Heart left ventricle (tissue), 16 donors: ENCODE results near the gene RNF144B. TPM values are rescaled to one million over a fixed set of nuclear protein-coding genes. Genes with fewer than 3 reads are reported as not detected.

Experiments used
- ATAC-seq, 4 donors: fragments of 200-7000 bp; cut with Tn5 transposase; one replicate each; pipeline ENCODE4 v1.9.1; 2020 to 2022; ENCODE audit warnings: moderate library complexity in 4 of 4, mild to moderate bottlenecking in 3 of 4, moderate number of reproducible peaks in 1 of 4
- DNase-seq, 5 donors: peaks; one replicate each; pipeline ENCODE4 v3.0.0-alpha.2; 2020
- H3K27ac ChIP-seq, 12 donors: fragments of 200-600 bp; sonication (generic) in 4 of 12; one replicate each; pipeline versions ENCODE4 v1.5.0 to v1.8.0; 2016 to 2022; ENCODE audit warnings: mild to moderate bottlenecking in 2 of 12
- H3K27me3 ChIP-seq, 9 donors: fragments of 200-600 bp; sonication (generic) in 2 of 9; one replicate each; pipeline versions ENCODE4 v1.5.1 to v1.8.0; 2016 to 2022; ENCODE audit warnings: mild to moderate bottlenecking in 3 of 9
- H3K36me3 ChIP-seq, 9 donors: fragments of 200-600 bp; sonication (generic) in 2 of 9; one replicate each; pipeline versions ENCODE4 v1.5.0 to v1.8.0; 2018 to 2022; ENCODE audit warnings: mild to moderate bottlenecking in 2 of 9
- H3K4me1 ChIP-seq, 12 donors: fragments of 200-600 bp; sonication (generic) in 4 of 12; one replicate each; pipeline versions ENCODE4 v1.5.0 to v1.8.0; 2016 to 2022; ENCODE audit warnings: mild to moderate bottlenecking in 3 of 12
- H3K4me3 ChIP-seq, 12 donors: fragments of 200-600 bp; sonication (generic) in 4 of 12; one replicate each; pipeline versions ENCODE4 v1.5.0 to v1.8.0; 2017 to 2022; ENCODE audit warnings: mild to moderate bottlenecking in 9 of 12, moderate library complexity in 4 of 12
- H3K9me3 ChIP-seq, 12 donors: fragments of 200-600 bp; sonication (generic) in 4 of 12; one replicate each; pipeline versions ENCODE4 v1.5.0 to v1.8.0; 2016 to 2022; ENCODE audit warnings: mild to moderate bottlenecking in 1 of 12
- CTCF ChIP-seq, 12 donors: fragments of 200-600 bp; sonication (generic) in 4 of 12; IDR thresholded peaks; one replicate each; pipeline versions ENCODE4 v1.5.0 to v1.8.0; 2018 to 2022; ENCODE audit warnings: antibody characterized with exemption in 12 of 12, mild to moderate bottlenecking in 5 of 12
- POLR2A ChIP-seq, 2 donors: fragments of 450-650 bp; IDR thresholded peaks; one replicate each; pipeline ENCODE4 v1.6.1; 2017; ENCODE audit warnings: antibody characterized with exemption in 2 of 2, mild to moderate bottlenecking in 2 of 2, moderate library complexity in 2 of 2
- WGBS, 4 donors: extraction: QIAGEN DNeasy Blood & Tissue Kit in 2 of 4; methylation state at CpG; one replicate each; pipeline versions ENCODE4 v1.1.5 to v1.1.7; 2013 to 2018; 5-methylcytosine and 5-hydroxymethylcytosine counted together
- intact Hi-C, 10 donors: fragments of 100-400 bp; cut with DNase I; formaldehyde crosslinking; loops; one replicate each; pipeline versions ENCODE4 v1.11.1 to v1.14.2; 2022
- polyA plus RNA-seq, 2 donors: library from polyadenylated mRNA; stranded (reverse); fragments of 200-250 nt; gene quantifications; one replicate each; pipeline ENCODE4 v1.2.3, GENCODE V29; 2013
- total RNA-seq, 9 donors: library from RNA; depleted of rRNA in 2 of 9; stranded (reverse); fragments of >200 nt in 2 of 9; fragmentation: NEBNext Ultra II Directional in 3 of 9; extraction: Animal tissue kit (Norgen Biotek cat#: 25700) in 3 of 9; gene quantifications; one replicate each; pipeline versions ENCODE4 v1.1.0 to v1.2.4, GENCODE V29; 2016 to 2023
- donor health status: ischemic (EF 13 %, LVEDD 7.1; RV severe dilation, severe dysfunction).
- donor health status: healthy with polysubstance abuse.
- donor health status: DM: no; HTN: yes; CAD: no.
- donor health status: DM: no; HTN: no; CAD: no.
- donor health status: ischemic (EF 25% LVEDD 6.9; RV normal size, moderate dysfunction).
- donor health status: ischemic (EF 25% LVEDD 5.7; RV mildly dilated, moderate dysfunction).
- donor health status: healthy.
- donor health status: DM: yes; HTN: yes; CAD: no.
- donor health status: ischemic (EF 35%, LVEDD 5.7; RV mildly dilated, moderate dysfunction).
- donor health status: nonischemic (EF 11% LVEDD 7.7; RV severe dilation, severe dysfunction).
- donor health status: DM: yes; HTN: yes; CAD: no.
- donor health status: PGD.
- donor health status: ischemic (EF 29% LVEDD 5.4; RV normal size, mild dysfunction).
- donor health status: nonischemic (EF 23%, LVEDD 6.1; RV moderate dilation, normal function).

RNF144B gene
- total and polyA plus RNA-seq, 11 donors: 6.1 to 20.7 (median 9.6) TPM

- Histone ChIP-seq H3K27ac (peak overlapping the region in 1 of 12 donors; percentile 78), H3K4me1 (peaks cover 0 to 49% (median 1%) of the 10 kb centered on the region in 12 donors)
- ATAC-seq: peak in 1 of 4 donors; percentile 16
Observed at GRCh38 chr6:18412068-18412467, 24.9 kb downstream of the RNF144B start.

GRCh38 chr6:18412644-18413043, 25.5 kb downstream of the RNF144B start:
- peaks cover 0 to 49% (median 1%) of the 10 kb centered on the region in 12 donors for H3K4me1 ChIP-seq
- DNase-seq (no peak), ATAC-seq (no peak)
- no peak overlapping the region for H3K4me3 ChIP-seq
- intact Hi-C loops: no loop called here
- peaks cover 0 to 6% (median 0%) of the 10 kb centered on the region in 9 donors for H3K36me3 ChIP-seq
- no peaks in the 10 kb centered on the region for H3K27me3 ChIP-seq
- peak overlapping the region in 1 of 12 donors; percentile 78 for H3K27ac ChIP-seq
- 90 to 94% (median 93%) methylated on average over 1 of the region's 1 CpG for WGBS, 4 donors
- H3K9me3 ChIP-seq: peaks cover 0 to 3% (median 0%) of the 10 kb centered on the region in 12 donors
- TF ChIP-seq CTCF (IDR thresholded peaks at IDR 0.05) (no peak), POLR2A (IDR thresholded peaks at IDR 0.05) (no peak)

More at GRCh38 chr6:18412068-18412467, 24.9 kb downstream of the RNF144B start:
- H3K27me3 ChIP-seq: no peaks in the 10 kb centered on the region
- H3K36me3 ChIP-seq: peaks cover 0 to 6% (median 0%) of the 10 kb centered on the region in 9 donors
- H3K9me3 ChIP-seq: peaks cover 0 to 2% (median 0%) of the 10 kb centered on the region in 12 donors
- no peak for DNase-seq
- TF ChIP-seq POLR2A (IDR thresholded peaks at IDR 0.05): no peak
- no peak for TF ChIP-seq CTCF (IDR thresholded peaks at IDR 0.05)
- intact Hi-C loops: no loop called here
- no peak overlapping the region for H3K4me3 ChIP-seq
- WGBS, 4 donors: 75 to 89% (median 78%) methylated on average over 1 of the region's 1 CpG

GRCh38 chr6:18413381-18413780, 26.2 kb downstream of the RNF144B start:
- intact Hi-C loops: no loop called here

GRCh38 chr6:18414116-18414515, 27.0 kb downstream of the RNF144B start:
- H3K4me1 ChIP-seq: peaks cover 0 to 49% (median 1%) of the 10 kb centered on the region in 12 donors
- H3K9me3 ChIP-seq: peaks cover 0 to 3% (median 0%) of the 10 kb centered on the region in 12 donors
- peak overlapping the region in 1 of 12 donors; percentile 78 for H3K27ac ChIP-seq
- no peak overlapping the region for H3K4me3 ChIP-seq
- H3K27me3 ChIP-seq: no peaks in the 10 kb centered on the region
- intact Hi-C loops: no loop called here
- WGBS, 4 donors: 59 to 77% (median 76%) methylated on average over 1 of the region's 1 CpG
- ATAC-seq (no peak), DNase-seq (no peak)
- no peaks in the 10 kb centered on the region for H3K36me3 ChIP-seq
- TF ChIP-seq POLR2A (IDR thresholded peaks at IDR 0.05) (no peak), CTCF (IDR thresholded peaks at IDR 0.05) (no peak)

More at GRCh38 chr6:18413381-18413780, 26.2 kb downstream of the RNF144B start:
- peaks cover 0 to 49% (median 1%) of the 10 kb centered on the region in 12 donors for H3K4me1 ChIP-seq
- peaks cover 0 to 3% (median 0%) of the 10 kb centered on the region in 12 donors for H3K9me3 ChIP-seq
- peaks cover 0 to 6% (median 0%) of the 10 kb centered on the region in 9 donors for H3K36me3 ChIP-seq
- TF ChIP-seq POLR2A (IDR thresholded peaks at IDR 0.05) (no peak), CTCF (IDR thresholded peaks at IDR 0.05) (no peak)
- no peak for ATAC-seq
- no peak overlapping the region for H3K4me3 ChIP-seq
- no peaks in the 10 kb centered on the region for H3K27me3 ChIP-seq
- WGBS, 4 donors: 92 to 99% (median 96%) methylated on average over 4 of the region's 4 CpGs
- no peak for DNase-seq
- peak overlapping the region in 1 of 12 donors; percentile 78 for H3K27ac ChIP-seq
